Thoracic aorta (tissue), 2 donors: Measurements from ENCODE around the gene KATNA1. TPM values are rescaled to one million over a fixed set of nuclear protein-coding genes. Genes with fewer than 3 reads are reported as not detected.
A peak's percentile ranks its signal among the peaks of the same experiment; 100 is the strongest.

Experiments
- ATAC-seq: fragments of 150-250 bp; one replicate; pipeline ENCODE4 v1.8.0; 2017; ENCODE audit warnings: low read depth; ENCODE audit not compliant: insufficient number of reproducible peaks, low FRiP score
- DNase-seq: peaks from one replicate; pipeline ENCODE4 v3.0.0-alpha.2; 2020; ENCODE audit warnings: low spot score
- H3K27ac ChIP-seq, 2 donors: fragments of 200-600 bp; sonication (generic); 1 replicate in 1 of 2; 2 replicates in 1 of 2; pipeline ENCODE4 v1.5.1; 2016; ENCODE audit warnings: mild to moderate bottlenecking in 2 of 2, moderate library complexity in 2 of 2
- H3K27me3 ChIP-seq: fragments of 200-600 bp; sonication (generic); replicated peaks from 2 replicates; pipeline ENCODE4 v1.6.0; 2016; ENCODE audit warnings: mild to moderate bottlenecking; ENCODE audit not compliant: insufficient read depth
- H3K36me3 ChIP-seq: fragments of 200-600 bp; sonication (generic); one replicate; pipeline ENCODE4 v1.5.1; 2016
- H3K4me1 ChIP-seq, 2 donors: fragments of 200-600 bp; sonication (generic); 1 replicate in 1 of 2; 2 replicates in 1 of 2; pipeline versions ENCODE4 v1.5.1 to v1.6.0; 2016; ENCODE audit warnings: low read depth in 2 of 2, mild to moderate bottlenecking in 1 of 2; ENCODE audit not compliant: control insufficient read depth in 1 of 2
- H3K4me3 ChIP-seq: fragments of 200-600 bp; sonication (generic); 2 replicates; pipeline ENCODE4 v1.5.1; 2016; ENCODE audit warnings: mild to moderate bottlenecking
- H3K9me3 ChIP-seq: fragments of 200-600 bp; sonication (generic); 2 replicates; pipeline ENCODE4 v1.5.1; 2016
- total RNA-seq, 2 donors: library from RNA; depleted of rRNA; stranded (reverse); fragments of >200 nt; gene quantifications; one replicate each; pipeline versions ENCODE4 v1.1.0 to v1.2.3, GENCODE V29; 2016
- TF ChIP-seq, protein P1 (sequence below): fragments of 200-600 bp; sonication (generic); IDR thresholded peaks from one replicate; pipeline ENCODE4 v1.5.1; 2019; ENCODE audit warnings: antibody characterized with exemption

Gene KATNA1
- total RNA-seq, 2 donors from 2014 or later, result 15.7 to 37.8 TPM

DNA sequence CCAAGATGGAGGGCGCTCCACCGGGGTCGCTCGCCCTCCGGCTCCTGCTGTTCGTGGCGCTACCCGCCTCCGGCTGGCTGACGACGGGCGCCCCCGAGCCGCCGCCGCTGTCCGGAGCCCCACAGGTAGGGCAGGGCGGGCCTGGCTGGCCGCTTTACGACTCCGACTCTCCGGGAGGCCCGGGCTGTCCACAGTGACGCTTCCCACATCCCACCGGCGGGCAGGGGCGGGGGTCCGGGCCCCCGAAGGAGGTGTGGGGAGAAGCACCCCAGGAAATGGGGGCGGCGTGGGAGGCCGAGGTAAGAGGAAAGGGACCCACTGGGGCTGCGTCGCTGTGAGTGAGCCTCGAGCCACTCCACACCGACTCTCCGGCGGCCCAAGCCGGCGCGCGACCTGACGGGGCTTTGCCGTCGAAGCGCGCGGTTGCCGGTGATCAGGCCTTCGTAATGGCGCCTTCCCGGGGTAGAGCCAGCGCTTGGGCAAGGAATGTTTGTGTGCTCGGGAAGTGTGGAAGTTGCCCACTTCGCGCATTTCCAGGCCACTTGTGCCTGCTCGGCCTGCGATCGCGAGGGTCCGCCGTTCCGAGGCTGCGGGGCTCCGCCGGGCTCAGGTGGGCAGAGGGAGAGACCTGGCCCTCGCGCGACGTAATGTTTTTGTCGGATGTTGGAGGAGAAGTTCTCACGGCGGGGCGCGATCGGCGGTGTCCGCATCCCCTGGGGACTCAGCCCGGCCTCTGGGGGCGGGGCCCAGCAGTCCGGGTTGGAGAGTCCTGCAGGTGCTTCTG is 81.9 kb downstream of the KATNA1 start:
- Histone ChIP-seq H3K4me1 (peaks cover 11 to 24% of the 10 kb centered on the region in 2 donors), H3K27ac (peak overlapping the region; percentile 95 to 96), H3K36me3 (no peaks in the 10 kb centered on the region), H3K27me3 (no peaks in the 10 kb centered on the region), H3K4me3 (peak overlapping the region; percentile 93), H3K9me3 (no peaks in the 10 kb centered on the region)
- peak; percentile 48 for ATAC-seq
- TF ChIP-seq, protein P1, sequence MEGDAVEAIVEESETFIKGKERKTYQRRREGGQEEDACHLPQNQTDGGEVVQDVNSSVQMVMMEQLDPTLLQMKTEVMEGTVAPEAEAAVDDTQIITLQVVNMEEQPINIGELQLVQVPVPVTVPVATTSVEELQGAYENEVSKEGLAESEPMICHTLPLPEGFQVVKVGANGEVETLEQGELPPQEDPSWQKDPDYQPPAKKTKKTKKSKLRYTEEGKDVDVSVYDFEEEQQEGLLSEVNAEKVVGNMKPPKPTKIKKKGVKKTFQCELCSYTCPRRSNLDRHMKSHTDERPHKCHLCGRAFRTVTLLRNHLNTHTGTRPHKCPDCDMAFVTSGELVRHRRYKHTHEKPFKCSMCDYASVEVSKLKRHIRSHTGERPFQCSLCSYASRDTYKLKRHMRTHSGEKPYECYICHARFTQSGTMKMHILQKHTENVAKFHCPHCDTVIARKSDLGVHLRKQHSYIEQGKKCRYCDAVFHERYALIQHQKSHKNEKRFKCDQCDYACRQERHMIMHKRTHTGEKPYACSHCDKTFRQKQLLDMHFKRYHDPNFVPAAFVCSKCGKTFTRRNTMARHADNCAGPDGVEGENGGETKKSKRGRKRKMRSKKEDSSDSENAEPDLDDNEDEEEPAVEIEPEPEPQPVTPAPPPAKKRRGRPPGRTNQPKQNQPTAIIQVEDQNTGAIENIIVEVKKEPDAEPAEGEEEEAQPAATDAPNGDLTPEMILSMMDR, result no peak
- DNase-seq, result no peak

DNA sequence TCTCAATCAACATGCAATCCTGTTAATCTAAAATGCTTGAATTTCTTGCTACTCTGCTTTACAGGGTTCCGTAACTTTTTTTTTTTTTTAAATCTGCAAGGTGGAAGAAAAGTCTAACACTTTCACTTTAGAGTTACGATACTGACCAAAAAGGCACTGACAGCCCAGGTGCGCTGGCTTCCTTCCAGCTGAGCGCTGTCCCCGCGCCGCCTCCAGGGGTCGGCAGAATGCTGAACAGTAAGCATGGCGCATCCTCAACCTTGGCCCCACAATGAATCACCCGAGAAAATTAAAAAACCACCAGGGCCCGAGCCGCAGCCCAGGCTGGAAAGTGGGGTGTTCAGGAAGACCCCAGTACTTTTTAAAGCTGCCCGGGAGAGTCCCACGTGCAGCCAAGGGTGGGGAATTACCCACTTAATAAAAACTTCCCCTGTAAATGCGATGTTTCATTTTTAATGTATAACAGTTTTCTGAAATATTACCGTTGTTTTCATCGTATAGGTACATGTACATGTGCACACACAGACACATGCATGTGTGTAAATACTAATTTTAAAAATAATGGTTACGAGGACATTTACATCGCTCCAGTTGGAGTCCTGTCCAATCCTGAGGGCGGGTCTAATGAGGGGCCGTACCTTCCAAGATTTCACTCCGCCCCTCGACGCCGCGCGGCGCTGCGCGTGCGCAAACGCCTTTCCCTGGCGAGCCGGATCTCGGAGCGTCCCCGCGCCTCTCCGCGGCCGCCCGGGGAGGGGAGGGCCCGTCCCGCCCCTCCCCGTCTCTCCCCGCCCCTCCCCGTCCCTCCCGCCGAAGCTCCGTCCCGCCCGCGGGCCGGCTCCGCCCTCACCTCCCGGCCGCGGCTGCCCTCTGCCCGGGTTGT is 82.7 kb downstream of the KATNA1 start, which contains the start of gene GINM1:
TSS of gene GINM1 (plus strand) at position 849 of the 883 bp plus-strand sequence. CDS start 40 bp downstream, outside the sequence.
- Histone ChIP-seq H3K9me3 (no peaks in the 10 kb centered on the region), H3K27me3 (no peaks in the 10 kb centered on the region), H3K27ac (peak within 1 kb of the TSS; percentile 95 to 96), H3K4me1 (peaks cover 11 to 24% of the 10 kb centered on the region in 2 donors), H3K4me3 (peak within 1 kb of the TSS; percentile 93), H3K36me3 (no peaks in the 10 kb centered on the region)
- DNase-seq, result peak; percentile 77
- peak; percentile 95 for ATAC-seq
- TF ChIP-seq, protein P1, result peak; percentile 48

DNA sequence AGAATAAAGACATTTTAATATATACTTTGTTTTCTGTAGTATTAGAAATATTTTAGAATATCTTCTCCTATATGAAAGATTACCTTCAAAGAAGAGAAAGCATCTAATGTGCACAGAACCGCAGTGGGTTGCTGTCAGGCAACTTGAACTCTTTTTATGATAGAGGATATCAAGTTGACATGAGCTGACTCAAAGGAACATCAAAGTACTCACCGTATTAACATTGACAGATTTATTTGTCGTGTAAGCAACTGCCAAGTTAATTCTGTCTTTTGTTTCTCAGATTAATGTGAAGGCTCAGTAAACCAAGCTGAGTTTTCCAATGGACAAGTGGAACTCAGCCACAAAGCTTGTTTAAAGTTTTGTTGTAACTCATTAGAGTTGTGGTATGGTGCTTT is 84.6 kb downstream of the KATNA1 start:
- H3K4me3 ChIP-seq, result no peak overlapping the region

DNA sequence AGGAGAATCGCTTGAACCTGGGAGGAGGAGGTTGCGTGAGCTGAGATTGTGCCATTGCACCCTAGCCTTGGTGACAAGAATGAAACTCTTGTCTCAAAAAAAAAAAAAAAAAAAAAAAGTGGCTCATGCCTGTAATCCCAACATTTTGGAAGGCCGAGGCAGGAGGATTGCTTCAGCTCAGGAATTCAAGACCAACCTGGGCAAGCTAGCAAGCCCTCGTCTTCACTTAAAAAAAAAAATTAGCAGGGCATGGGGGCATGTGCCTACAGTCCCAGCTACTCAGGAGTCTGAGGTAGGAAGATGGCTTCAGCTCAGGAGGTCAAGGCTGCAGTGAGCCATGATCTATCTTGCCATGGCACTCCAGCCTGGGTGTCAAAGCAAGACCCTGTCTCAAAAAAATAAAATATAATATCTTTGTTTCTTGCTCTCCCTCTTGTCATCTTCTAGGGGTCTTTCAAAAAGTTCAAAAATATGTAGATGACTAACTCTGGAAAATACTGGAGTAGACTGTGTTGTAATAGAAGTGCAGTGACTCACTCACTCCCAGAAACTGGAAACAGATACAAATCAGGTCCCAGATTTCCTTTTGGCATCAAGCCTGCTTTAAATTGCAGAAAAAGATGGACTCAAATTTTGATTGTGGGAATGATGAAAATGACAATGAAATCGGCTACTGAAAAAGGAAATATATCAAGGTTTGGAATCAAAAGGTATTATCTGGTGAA is 85.1 kb downstream of the KATNA1 start:
- H3K4me3 ChIP-seq, result no peak overlapping the region
- TF ChIP-seq, protein P1, result no peak
- H3K4me1 ChIP-seq, result peaks cover 11 to 17% of the 10 kb centered on the region in 2 donors
- no peaks in the 10 kb centered on the region for H3K9me3 ChIP-seq
- H3K27me3 ChIP-seq, result no peaks in the 10 kb centered on the region
- H3K27ac ChIP-seq, result no peak overlapping the region
- H3K36me3 ChIP-seq, result no peaks in the 10 kb centered on the region
- DNase-seq, result no peak
- ATAC-seq, result no peak

More for the DNA sequence above, 84.6 kb downstream of the KATNA1 start:
- ATAC-seq, result no peak
- Histone ChIP-seq H3K36me3 (no peaks in the 10 kb centered on the region), H3K9me3 (no peaks in the 10 kb centered on the region), H3K27me3 (no peaks in the 10 kb centered on the region), H3K27ac (no peak overlapping the region), H3K4me1 (peaks cover 11 to 18% of the 10 kb centered on the region in 2 donors)
- TF ChIP-seq, protein P1, result no peak
- DNase-seq, result no peak
